IPS-11a (cell line): ENCODE measurements around the gene EIF3F.

ENCODE experiments used
- H3K4me3 ChIP-seq: one replicate; pipeline ENCODE4 v1.5.1; 2013; ENCODE audit warnings: low read depth, low read length, control low read depth

The EIF3F gene

DNA sequence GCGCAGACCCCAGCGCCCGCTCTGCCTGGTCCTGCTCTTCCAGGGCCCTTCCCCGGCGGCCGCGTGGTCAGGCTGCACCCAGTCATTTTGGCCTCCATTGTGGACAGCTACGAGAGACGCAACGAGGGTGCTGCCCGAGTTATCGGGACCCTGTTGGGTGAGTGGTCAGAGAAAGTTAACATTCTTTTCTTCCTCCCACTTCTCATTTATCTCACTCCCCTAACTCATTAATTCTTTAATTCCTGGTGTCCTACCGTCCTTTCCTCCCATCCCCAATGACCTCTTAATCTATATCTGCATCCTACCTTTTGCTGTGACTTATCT, 385 bp downstream of the EIF3F start:
- peak overlapping the region; percentile 98 for H3K4me3 ChIP-seq

DNA sequence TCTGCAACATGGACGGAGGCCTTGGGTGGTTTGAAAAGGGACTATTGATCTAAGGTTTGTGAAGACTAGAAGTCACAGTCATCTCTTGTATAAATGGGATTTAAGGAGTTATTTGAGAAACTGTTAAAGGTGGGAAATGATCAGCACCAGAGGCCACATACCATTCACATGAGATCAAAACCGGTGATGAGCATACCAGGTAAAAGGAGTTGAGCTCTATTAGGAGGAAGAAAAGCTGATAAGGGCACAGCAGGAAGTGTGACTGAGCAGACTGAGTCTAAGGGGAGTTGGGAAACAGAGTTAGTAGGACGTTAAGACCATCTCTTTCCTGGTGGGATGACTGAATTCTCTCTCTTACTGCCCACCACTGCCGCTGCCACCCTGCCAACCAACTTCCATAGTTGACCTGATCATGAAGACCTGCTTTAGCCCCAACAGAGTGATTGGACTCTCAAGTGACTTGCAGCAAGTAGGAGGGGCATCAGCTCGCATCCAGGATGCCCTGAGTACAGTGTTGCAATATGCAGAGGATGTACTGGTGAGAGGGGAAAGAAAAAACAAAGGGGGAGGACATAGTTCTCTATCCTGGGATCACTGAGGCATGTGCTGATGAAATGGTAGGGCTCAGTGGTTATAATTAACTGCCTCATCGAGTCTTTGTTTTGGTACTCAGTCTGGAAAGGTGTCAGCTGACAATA, 7.6 kb downstream of the EIF3F start:
- no peak overlapping the region for H3K4me3 ChIP-seq

DNA sequence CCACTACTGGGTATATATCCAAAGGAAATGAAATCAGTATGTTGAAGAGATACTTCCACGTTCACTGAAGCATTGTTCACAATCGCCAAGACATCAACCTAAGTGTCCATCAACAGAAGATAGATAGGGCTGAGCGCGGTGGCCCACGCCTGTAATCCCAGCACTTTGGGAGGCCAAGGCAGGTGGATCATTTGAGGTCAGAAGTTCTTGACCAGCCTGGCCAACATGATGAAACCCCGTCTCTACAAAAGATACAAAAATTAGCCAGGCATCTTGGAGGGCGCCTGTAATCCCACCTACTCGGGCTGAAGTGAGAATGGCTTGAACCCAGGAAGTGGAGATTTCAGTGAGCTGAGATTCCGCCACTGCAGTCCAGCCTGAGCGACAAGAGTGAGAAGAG, 12.7 kb downstream of the EIF3F start:
- no peak overlapping the region for H3K4me3 ChIP-seq

DNA sequence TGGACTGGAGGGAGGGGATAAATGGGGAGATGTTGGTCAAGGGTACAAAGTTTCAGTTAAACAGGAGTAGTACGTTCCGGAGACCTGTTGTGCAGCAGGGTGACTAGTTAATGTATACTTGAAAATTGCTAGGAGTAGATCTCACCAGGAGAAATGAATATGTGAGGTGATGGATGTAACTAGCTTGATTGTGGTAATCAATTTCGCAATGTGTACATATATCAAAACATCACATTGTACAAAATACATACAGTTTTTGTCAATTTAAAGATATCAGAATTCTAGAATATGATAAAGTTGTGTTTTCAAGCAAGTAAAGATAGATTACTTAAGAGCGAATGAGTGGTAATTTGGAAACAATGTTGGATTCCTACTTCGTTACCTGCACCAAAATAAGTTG, 13.3 kb downstream of the EIF3F start:
- no peak overlapping the region for H3K4me3 ChIP-seq

DNA sequence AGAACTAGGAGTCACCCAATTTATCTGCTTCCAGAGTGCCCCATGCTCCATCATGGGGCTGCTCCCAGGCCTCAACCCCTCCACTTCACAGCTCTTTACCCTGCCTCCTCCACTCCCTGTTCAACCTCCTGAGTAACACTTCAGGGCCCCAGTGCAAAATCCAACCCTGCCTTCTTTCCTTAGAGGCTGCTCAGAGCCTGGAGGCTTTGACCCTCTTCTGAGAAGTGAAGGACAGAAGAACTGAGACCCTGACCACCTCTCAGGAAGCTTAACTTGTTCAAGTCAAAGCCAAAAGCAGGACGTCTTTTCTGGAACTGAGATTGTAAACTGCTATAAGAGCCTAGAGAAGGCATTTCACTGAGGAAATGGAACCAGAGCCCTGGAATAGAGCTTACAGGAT, 15.5 kb downstream of the EIF3F start:
- no peak overlapping the region for H3K4me3 ChIP-seq

DNA sequence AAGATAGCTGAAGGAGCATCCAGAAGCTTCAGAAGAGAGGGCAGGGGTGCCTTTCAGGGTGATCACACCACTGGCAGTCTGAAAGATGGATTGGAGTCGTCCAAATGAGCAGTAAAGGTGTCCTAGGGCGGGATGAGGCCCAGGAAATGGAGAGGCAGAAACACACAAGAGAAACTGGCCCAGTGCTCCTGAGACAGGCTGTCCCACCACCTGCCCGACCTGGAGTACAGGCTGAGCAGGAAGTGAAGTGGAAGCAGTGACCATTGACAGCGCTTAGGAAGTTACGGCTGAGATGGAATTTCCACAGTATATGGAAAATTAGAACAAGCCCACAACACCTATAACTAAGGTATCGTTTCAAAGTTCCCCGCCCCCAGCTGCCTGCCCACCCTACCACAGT, 16.1 kb downstream of the EIF3F start:
- no peak overlapping the region for H3K4me3 ChIP-seq

DNA sequence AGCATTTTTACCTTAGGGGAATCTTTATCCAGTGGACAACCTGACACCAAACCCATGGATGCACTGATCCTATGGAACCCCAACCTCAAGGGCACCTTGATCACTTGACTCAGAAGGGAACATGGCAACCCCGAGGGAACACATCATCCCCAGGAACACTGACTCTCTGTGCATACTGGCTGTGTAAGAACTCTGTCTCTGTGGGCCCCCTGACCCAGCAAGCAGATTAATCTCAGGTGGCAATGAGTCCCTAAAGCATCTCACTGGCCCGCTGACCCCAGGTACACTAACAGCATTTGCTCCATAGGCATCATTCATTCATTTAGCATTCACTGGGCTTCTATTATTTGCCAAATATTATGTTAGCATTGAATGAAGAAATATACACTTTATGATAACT, 16.9 kb downstream of the EIF3F start:
- H3K4me3 ChIP-seq = no peak overlapping the region

DNA sequence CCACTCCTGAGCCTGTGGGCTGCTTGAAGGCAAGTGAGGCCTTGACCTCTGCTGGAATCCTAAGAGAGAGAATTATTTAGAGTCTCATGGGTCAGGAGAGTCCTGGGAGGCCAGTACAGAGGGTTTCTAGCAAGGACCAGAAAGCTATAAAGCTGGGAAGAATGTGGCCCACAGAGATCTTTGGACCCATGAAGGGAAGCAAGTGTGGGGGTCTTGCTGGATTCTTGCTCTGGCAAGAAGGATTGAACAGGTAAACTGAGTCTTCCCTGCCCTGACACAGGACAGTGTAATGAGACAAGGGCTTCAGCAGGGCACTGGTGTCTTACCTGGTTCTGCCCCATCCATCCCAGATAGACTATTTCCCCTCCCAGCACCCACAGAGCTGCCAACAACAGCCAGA, 18.4 kb downstream of the EIF3F start:
- no peak overlapping the region for H3K4me3 ChIP-seq

DNA sequence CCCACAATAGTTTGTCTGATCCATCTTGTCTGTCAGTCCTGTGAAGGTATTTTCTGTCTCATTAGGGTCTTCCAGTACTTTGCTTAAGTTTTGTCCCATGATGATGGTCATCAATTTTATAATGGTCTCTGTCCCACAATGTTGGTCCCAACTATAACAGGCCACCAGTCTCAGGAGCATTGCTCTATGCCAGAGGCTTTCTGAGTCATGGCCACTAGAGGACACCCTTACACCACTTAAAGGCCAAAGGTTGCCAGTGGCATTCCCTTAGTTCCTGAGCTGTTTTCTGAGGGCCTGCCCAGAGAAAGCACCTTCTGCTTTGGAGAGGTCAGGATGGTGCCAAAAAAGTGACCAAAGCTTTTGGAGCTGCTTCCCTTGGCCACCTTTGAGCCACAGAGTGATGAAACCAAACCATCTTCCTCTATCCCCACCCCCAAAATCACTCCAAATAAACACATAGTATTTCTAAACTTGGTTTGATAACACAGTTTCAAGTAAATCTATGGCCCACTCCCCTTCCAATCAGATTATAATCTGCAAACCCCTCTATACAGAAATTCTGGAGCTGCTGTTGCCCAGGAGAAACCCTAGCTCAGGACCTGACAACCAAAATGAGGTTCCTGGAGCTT, 19.3 kb downstream of the EIF3F start:
- no peak overlapping the region for H3K4me3 ChIP-seq

DNA sequence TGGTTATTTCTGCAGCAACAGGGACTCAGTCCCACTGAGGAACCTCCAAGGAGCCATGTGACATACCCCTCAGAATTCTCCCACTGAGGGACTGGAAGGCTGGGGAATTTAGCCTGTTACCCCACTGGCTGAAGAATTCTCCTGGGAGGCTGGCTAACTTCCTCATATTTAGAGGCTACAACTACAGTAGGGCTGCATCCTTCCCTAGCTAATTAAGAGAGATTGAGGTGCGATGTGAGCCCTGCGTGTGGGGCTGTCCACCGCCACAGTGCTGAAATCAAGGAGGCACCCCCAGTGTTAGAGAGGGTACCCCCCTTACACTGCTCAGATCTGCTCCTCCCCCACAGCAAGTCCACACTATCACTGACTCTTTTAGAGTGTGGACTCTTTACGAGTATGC, 21.1 kb downstream of the EIF3F start:
- H3K4me3 ChIP-seq = no peak overlapping the region

DNA sequence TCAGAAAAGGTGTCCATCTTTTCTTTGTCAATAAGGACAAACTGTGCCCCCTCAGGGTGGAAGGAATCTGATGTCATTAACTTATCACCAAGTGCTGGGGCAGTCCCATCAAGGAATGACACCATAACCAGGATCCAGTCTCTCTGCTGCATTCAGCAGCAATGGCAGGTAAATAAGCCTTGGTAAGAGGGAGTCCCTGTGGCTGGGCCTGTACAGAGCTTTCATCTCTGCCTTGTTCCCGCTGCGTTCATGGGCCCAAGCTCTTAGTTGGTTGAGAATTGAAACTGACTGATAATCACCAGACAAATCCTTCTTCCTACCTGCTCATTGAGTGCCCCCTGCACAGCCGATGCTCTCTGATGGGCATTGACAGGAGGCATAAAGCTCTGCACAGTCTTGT, 22.7 kb downstream of the EIF3F start:
- H3K4me3 ChIP-seq = no peak overlapping the region

DNA sequence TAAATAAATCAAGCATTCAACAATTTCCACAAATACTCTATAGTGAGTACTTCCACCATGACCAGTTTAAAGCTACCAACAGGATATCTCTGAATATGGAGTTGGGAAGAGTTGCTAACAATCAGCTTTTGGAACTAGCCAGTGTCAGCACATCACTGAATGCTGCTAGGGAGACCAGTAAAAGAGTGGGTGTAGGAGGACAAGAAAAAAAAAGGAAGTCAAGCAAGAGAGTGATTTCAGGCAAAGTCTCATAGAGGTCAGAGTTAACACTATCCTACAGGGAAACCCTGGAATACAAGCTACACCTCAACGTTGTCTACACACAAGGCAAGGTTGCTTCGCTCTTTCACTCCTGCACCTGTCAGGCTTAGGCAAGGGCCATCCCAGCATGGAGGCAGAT, 24.2 kb downstream of the EIF3F start:
- H3K4me3 ChIP-seq = no peak overlapping the region

DNA sequence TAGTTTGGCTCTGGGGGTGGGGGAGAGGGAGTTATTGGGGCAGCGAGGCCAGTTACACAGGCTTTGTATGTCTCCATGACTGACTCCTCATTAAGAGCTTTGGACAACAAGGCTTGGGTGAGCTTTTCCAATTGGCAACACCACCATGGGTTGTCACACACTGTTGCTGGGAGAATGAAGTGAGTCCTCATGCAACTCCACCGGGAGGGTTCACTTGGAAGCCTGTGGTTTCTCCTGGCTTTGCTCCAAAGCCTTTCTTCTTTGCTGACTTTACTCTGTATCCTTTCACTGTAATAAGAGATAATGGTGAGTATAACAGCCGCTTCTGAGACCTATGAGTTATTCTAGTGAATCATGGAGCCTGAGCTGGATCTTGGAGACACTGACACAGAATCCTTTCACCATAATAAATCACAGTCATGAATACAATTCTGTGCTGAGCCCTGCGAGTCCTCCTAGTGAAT, 24.9 kb downstream of the EIF3F start:
- no peak overlapping the region for H3K4me3 ChIP-seq

DNA sequence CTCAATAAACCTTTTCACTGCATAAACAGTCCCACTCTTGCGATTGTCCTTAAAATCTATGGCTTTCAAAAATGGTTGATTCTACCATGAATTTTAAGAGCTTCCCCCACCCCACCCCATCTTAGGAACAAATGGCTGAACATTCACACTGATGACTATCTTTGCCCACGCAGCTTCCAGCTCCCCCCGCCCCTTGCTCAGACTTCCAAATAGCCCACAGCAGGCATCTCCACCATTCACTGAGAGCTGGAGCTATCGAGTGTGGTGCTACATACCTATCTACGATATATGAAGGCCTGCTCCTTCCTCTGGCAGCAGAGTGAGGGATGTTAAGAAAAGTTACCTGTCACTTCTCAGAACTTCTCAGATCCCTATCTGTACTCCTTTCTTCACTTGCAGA, 26.7 kb downstream of the EIF3F start:
- H3K4me3 ChIP-seq = no peak overlapping the region

DNA sequence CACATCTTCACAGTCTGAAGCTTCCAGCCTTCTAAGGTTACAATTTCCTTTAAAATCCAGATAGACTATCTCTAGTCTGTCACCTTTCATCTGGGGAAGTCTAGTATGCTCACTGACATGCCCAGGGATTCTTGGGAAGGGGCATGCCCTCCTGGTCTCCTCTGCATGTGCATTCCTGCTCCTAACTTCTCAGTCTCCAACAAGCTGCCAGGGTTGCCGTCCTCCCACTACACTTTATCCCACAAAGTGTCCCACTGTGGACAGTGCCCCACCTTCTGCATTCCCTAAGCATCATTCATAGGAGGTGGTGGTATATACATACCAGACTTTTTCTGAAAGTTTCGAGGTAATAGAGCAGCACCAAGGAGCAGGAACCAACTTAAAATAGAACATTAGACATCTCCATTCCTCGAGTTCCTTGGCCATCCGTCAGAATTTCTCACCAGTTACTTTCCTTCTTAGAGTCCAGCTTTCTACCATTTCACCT, 28.7 kb downstream of the EIF3F start:
- H3K4me3 ChIP-seq = no peak overlapping the region

DNA sequence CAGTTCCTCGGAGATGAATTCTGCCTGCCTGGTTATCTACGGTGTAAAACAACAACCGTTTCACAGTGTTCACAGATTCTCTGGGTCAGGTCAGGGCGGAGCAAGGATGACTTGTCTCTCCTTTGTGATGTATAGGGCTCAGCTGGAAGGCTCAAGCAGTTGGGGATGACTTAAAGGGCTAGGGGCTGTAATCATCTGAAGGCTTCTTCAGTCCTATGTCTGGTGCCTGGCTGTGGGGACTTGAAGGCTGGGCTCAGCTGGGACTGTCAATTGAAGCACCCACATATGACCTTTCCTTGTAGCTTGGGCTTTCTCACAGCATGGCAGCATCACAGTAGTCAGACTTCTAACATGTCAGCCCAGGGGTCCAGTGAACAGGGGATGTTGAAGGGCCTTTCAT, 29.3 kb downstream of the EIF3F start:
- H3K4me3 ChIP-seq = no peak overlapping the region

DNA sequence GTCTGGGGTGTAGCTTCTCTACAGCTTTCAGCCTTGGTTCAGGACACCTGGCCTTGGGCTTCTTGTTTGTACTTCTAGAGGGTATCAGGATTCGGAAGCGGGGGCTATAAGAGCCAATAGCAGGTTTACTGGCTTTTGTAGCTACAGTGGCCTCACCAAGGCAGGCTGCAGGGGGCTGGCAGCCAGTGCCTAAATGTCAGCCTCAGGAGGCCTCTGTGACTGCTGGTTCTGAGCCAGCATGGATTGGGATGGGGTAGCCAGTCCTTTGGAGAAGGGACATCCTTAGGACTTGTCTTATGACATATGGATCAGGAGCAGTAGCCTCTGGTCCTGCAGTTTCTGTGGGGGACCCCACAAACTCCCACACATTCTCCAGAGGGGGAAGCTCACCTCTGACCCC, 29.9 kb downstream of the EIF3F start:
- no peak overlapping the region for H3K4me3 ChIP-seq

DNA sequence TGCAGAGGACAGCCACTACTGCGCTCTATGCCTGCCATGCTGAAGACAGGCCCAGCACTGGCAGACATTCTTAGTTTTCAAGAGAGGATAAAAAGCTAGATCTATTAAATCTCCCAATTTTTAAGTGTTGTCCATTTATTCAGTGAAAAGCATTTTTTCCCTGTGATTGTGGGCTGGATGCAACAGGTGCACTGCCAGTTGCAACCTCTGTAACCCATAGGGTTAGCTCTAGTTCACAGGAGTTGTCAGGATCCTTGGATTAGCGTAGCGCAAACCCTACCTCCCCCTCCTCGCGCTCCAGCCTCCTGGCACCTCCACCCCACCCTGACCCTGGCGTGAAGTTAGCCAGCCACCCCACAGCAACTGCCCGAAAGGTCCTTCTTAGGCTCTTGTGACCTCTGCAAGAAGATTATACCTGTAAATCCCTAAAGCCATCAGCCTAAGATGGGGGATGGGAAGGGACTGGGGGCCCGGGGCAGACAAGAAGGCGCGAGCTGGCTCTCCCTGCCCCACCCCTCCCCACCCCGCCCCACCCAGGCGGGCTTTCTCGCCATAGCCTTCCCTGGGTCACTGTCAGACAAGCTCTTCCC, 30.9 kb downstream of the EIF3F start:
- H3K4me3 ChIP-seq = no peak overlapping the region

DNA sequence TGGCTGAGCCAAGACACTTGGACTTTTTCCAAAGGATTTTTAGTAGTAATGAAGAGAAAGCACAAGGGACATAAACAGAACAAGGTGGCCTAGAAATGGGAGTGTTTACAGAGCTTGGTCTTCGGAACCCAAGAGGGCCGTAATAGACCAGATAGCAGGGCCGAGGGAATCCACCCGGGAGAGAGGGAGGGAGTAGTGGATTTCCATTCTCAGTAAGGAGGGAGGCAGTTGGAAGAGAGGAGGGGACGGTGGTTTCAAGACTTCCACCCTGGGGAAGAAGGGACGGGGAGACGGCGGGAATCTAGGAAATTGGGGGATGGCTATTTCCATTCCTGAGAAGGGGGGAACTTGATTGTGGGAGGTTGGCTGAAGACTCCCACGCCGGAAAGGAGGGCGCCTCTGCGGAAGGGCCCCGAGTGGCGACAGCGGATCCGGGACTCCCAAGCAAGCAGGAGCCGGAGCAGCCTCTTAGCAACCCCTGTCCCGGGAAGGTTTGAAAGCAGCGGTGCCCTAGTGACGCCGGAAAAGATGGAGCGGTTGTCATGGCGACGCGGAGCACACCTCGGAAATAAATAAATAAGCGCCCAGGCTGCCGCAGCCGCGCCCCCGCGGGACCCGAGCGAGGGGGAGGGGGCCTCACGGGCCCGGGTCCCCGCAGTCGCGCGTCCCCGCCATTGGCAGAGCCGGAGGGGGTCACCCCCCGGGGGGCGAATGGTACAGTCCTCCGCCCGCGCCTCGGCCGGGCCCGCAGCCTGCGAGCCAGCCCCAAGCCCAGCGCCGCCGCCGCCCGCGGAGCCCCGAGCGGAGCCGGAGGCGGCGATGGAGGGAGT, 31.6 kb downstream of the EIF3F start:
- peak overlapping the region; percentile 55 for H3K4me3 ChIP-seq

DNA sequence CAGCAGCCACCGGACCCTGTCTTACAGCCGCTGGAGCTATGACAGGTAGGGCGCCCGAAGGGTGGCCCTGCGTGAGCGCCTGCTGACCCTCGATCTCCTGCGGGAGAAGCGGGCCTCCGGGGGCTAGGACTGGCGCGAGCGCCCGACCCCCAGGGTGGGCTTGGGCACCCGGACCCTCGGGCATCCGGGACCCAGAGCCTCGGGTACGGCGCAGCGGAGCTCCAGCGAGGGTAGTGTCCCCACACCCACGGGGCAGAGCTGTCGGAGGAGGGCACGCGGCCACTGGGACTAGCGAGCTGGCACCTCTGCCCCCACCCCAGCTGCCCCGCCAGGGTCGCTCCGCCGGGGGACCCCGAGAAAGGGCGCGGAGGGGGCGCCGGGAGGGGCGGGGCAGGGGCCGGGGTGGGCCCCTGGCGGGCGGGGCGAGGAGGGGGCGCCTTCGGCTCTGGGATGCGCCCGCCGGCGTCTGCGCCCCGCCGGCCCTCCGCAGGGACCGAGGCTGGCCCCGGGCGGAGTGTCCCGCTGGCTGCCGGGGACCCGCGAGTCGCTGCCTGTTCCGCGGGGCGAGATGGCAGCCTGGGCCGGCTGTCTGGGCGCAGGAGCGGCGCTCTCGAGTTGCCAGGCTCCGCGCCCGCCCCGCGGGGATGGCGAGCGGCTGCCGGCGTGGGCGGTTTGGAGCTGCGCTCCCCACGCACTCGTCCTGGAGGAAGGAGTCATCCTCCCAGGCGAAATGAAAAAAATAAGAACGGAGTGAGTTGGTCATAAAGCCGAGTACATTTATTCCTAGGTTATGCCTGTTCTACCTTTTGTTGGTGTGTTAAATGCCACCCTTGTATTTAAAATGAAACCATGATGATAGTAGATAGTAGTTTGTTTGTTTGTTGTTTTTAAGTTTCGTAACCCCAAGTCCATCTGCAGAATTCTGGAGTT, 32.4 kb downstream of the EIF3F start:
- peak overlapping the region; percentile 55 for H3K4me3 ChIP-seq

DNA sequence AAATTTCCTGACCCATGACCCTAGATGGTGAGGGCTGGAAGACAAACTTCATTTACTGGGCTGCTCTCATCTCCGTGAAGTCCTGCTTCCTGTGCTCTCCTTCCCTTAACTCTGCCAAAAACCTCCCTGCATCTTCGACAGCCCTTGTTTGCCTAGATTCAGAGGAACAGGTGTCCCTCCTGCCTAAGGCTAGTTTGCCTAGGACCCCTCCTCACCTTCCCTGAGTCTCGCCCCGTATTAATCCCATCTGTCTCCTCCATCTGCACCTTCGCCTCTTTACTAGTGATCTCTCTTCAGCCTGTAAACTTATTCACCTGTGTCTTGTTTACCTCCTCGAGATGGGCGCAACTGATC, 33.1 kb downstream of the EIF3F start:
- no peak overlapping the region for H3K4me3 ChIP-seq
